HCT116 (cell line): ENCODE measurements around the gene MSMP. TPM values are rescaled to one million over a fixed set of nuclear protein-coding genes. Genes with fewer than 3 reads are reported as not detected.

Source experiments
- ATAC-seq: fragments of 200-7000 bp; cut with Tn5 transposase; 2 replicates; pipeline ENCODE4 v1.9.1; 2020; ENCODE audit warnings: mild to moderate bottlenecking, moderate library complexity
- BruUV-seq: library from RNA; stranded (reverse); fragments of 400-500 nt; replicated peaks from 2 replicates; lab custom pipeline; 2021; lab: Mats Ljungman, UMichigan
- CTCF ChIA-PET: fragments of 300-600 bp; sonication (Branson Sonifier 250); formaldehyde crosslinking; loops from one replicate; lab custom pipeline; 2021; ENCODE audit warnings: antibody characterized with exemption; lab: Charles Lee
- POLR2A ChIA-PET: fragments of 300-600, 350-600 bp; sonication (Branson Sonifier 250); formaldehyde crosslinking; loops from one replicate; lab custom pipeline; 2021; ENCODE audit warnings: antibody characterized with exemption; lab: Charles Lee
- RAD21 ChIA-PET, 2 experiments: fragments of 300-600 bp; sonication (Branson Sonifier 250); formaldehyde crosslinking; loops; one replicate each; lab custom pipeline; 2023; ENCODE audit warnings: low total read pairs in 2 of 2; ENCODE audit not compliant: uncharacterized antibody in 2 of 2, unreplicated experiment in 2 of 2, low non-redundant PET in 1 of 2; lab: Charles Lee
- DNase-seq: peaks from one replicate; pipeline ENCODE4 v3.0.0-alpha.2; 2010; ENCODE audit warnings: low read depth, low spot score
- H2AFZ ChIP-seq: fragments of 200-600 bp; shearing (Covaris generic), sonication (generic); 2 replicates; pipeline ENCODE4 v1.6.1; 2017; ENCODE audit warnings: low read depth, mixed run types, mixed read lengths, antibody characterized with exemption, low read length; ENCODE audit not compliant: poor library complexity, severe bottlenecking
- H3K27ac ChIP-seq: 2 replicates; pipeline ENCODE4 v1.5.1; 2012; ENCODE audit warnings: low read depth, low read length
- H3K27me3 ChIP-seq: fragments of 200-600 bp; sonication (generic); 2 replicates; pipeline ENCODE4 v1.6.1; 2016; ENCODE audit warnings: mixed run types, low read length, mixed read lengths; ENCODE audit not compliant: insufficient read depth
- H3K36me3 ChIP-seq, 2 experiments: fragments of 200-500 bp in 1 of 2; fragments of 200-600 bp in 1 of 2; sonication (Bioruptor generic) in 1 of 2; sonication (generic) in 1 of 2; 2 replicates each; pipeline versions ENCODE4 v1.5.1 to v1.6.1; 2014 to 2016; ENCODE audit warnings: low read length in 2 of 2, inconsistent platforms in 1 of 2, mixed read lengths in 1 of 2, mixed run types in 1 of 2; ENCODE audit not compliant: insufficient read depth in 2 of 2, control insufficient read depth in 1 of 2
- H3K4me1 ChIP-seq, 2 experiments: fragments of 200-600 bp in 1 of 2; sonication (generic) in 1 of 2; 2 replicates each; pipeline versions ENCODE4 v1.5.1 to v1.6.1; 2012 to 2017; ENCODE audit warnings: low read length in 2 of 2, inconsistent platforms in 1 of 2, mild to moderate bottlenecking in 1 of 2, mixed read lengths in 1 of 2, mixed run types in 1 of 2, moderate library complexity in 1 of 2; ENCODE audit not compliant: insufficient read depth in 2 of 2, control insufficient read depth in 1 of 2
- H3K4me2 ChIP-seq: fragments of 200-600 bp; sonication (generic); 2 replicates; pipeline ENCODE4 v1.6.1; 2017; ENCODE audit warnings: mixed run types, low read length, mixed read lengths
- H3K4me3 ChIP-seq, 2 experiments: fragments of 200-600 bp in 1 of 2; sonication (generic) in 1 of 2; replicated peaks in 1 of 2; 2 replicates each; pipeline ENCODE4 v1.5.1; 2011 to 2016; ENCODE audit warnings: low read length in 2 of 2, control low read depth in 1 of 2, low read depth in 1 of 2, mild to moderate bottlenecking in 1 of 2, mixed read lengths in 1 of 2, mixed run types in 1 of 2
- H3K79me2 ChIP-seq: fragments of 200-600 bp; sonication (generic); 2 replicates; pipeline ENCODE4 v1.6.1; 2017; ENCODE audit warnings: mild to moderate bottlenecking, mixed run types, low read length, moderate library complexity, mixed read lengths; ENCODE audit not compliant: insufficient read depth
- H3K9ac ChIP-seq: fragments of 200-600 bp; sonication (generic); 2 replicates; pipeline ENCODE4 v1.6.1; 2016; ENCODE audit warnings: low read length, mixed read lengths
- H3K9me2 ChIP-seq: fragments of 200-600 bp; sonication (generic), shearing (Covaris generic); 2 replicates; pipeline ENCODE4 v1.6.1; 2017; ENCODE audit warnings: mixed run types, mild to moderate bottlenecking, moderate library complexity; ENCODE audit not compliant: insufficient read depth
- H3K9me3 ChIP-seq, 2 experiments: fragments of 200-500 bp in 1 of 2; fragments of 200-600 bp in 1 of 2; sonication (Bioruptor generic) in 1 of 2; sonication (generic) in 1 of 2; 2 replicates each; pipeline ENCODE4 v1.6.1; 2014 to 2017; ENCODE audit warnings: low read length in 2 of 2, mixed read lengths in 2 of 2, inconsistent platforms in 1 of 2, low read depth in 1 of 2, mild to moderate bottlenecking in 1 of 2, mixed run types in 1 of 2, moderate library complexity in 1 of 2; ENCODE audit not compliant: control insufficient read depth in 1 of 2, insufficient read depth in 1 of 2
- H4K20me1 ChIP-seq: fragments of 200-600 bp; sonication (generic), shearing (Covaris generic); 2 replicates; pipeline ENCODE4 v1.6.1; 2017; ENCODE audit warnings: mixed run types, mild to moderate bottlenecking, moderate library complexity; ENCODE audit not compliant: insufficient read depth
- ATF3 ChIP-seq: IDR thresholded peaks from 2 replicates; pipeline ENCODE4 v1.6.1; 2012
- CBX3 ChIP-seq: IDR thresholded peaks from 2 replicates; pipeline ENCODE4 v1.6.1; 2012; ENCODE audit warnings: low read depth
- CEBPB ChIP-seq: IDR thresholded peaks from 2 replicates; pipeline ENCODE4 v1.6.1; 2012; ENCODE audit warnings: low read depth
- ELF1 ChIP-seq: IDR thresholded peaks from 2 replicates; pipeline ENCODE4 v1.6.1; 2012; ENCODE audit warnings: low read depth, borderline replicate concordance
- EZH2phosphoT487 ChIP-seq: fragments of 200-600 bp; IDR thresholded peaks from 2 replicates; pipeline ENCODE4 v1.6.1; 2018; ENCODE audit warnings: antibody characterized with exemption, borderline replicate concordance
- JUND ChIP-seq: IDR thresholded peaks from 2 replicates; pipeline ENCODE4 v1.6.1; 2012
- POLR2AphosphoS5 ChIP-seq: IDR thresholded peaks from 2 replicates; pipeline ENCODE4 v1.6.1; 2011; ENCODE audit warnings: mild to moderate bottlenecking, low read depth, low read length, moderate library complexity
- REST ChIP-seq: IDR thresholded peaks from 2 replicates; pipeline ENCODE4 v1.6.1; 2012; ENCODE audit warnings: low read depth
- SIN3A ChIP-seq: IDR thresholded peaks from 2 replicates; pipeline ENCODE4 v1.6.1; 2012; ENCODE audit warnings: low read depth
- SP1 ChIP-seq: IDR thresholded peaks from 2 replicates; pipeline ENCODE4 v1.6.1; 2012; ENCODE audit warnings: low read depth
- TCF7L2 ChIP-seq: IDR thresholded peaks from 2 replicates; pipeline ENCODE4 v1.7.0; 2011; ENCODE audit warnings: borderline replicate concordance, inconsistent platforms; ENCODE audit not compliant: insufficient read depth, insufficient read length; ENCODE audit errors: extremely low read depth
- YY1 ChIP-seq: IDR thresholded peaks from 2 replicates; pipeline ENCODE4 v1.6.1; 2011; ENCODE audit warnings: low read length, low read depth, moderate library complexity, mild to moderate bottlenecking; ENCODE audit not compliant: insufficient replicate concordance; ENCODE audit errors: extremely low read depth
- ZNF274 ChIP-seq: fragments of 200-500 bp; sonication (Bioruptor generic); IDR thresholded peaks from 2 replicates; pipeline ENCODE4 v1.6.1; 2014; ENCODE audit warnings: mild to moderate bottlenecking, low read depth, low read length, inconsistent platforms
- intact Hi-C: fragments of 100-400 bp; cut with micrococcal nuclease; formaldehyde crosslinking; loops from 2 replicates; pipeline ENCODE4 v1.10.0; 2022
- total RNA-seq: library from RNA; stranded (reverse); gene quantifications from one replicate; pipeline ENCODE4 v1.2.1, GENCODE V29; 2021; ENCODE audit not compliant: unreplicated experiment
- TF ChIP-seq, protein P1 (sequence below): IDR thresholded peaks from 2 replicates; pipeline ENCODE4 v1.6.1; 2012

The MSMP gene
- total RNA-seq, 1 experiment from 2014 or later, result 1.2 TPM

DNA sequence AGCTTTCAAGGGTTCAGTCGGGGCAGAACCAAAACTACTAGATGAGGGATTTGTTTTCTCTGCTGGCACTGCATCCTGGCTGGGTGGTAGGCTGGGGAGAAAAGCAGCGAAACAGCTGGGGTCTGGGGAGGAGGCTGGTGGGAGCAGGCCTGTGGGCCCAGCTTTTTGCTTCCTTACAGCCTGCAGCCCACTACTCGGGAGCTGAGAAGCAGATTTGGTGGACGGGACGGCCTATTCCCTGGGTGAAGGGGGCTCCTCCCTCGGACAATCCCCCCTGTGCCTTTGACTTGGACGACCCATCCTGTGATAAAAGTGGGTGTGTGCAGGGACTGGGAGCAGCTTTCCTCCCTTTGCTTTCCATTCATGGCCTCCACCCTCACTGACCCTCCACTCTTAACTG lies 46.5 kb upstream of the MSMP start:
- ChIA-PET CTCF (interaction anchor here (1.0 kb wide), 1 partner anchor 10 kb away, joined by 4 read pairs; no protein-coding TSS in a partner anchor), RAD21 (no interaction called here), POLR2A (interaction anchor here (1.4 kb wide), 1 partner anchor 13 kb away, joined by 3 read pairs; no protein-coding TSS in a partner anchor)
- no peak overlapping the region for H3K4me3 ChIP-seq
- H3K9me2 ChIP-seq, result no peaks in the 10 kb centered on the region
- no peaks in the 10 kb centered on the region for H3K9me3 ChIP-seq
- no peak overlapping the region for H2AFZ ChIP-seq
- DNase-seq (no peak), ATAC-seq (no peak)
- no peaks in the 10 kb centered on the region for H3K27me3 ChIP-seq
- H4K20me1 ChIP-seq, result no peaks in the 10 kb centered on the region
- H3K27ac ChIP-seq, result no peak overlapping the region
- no peak overlapping the region for H3K9ac ChIP-seq
- H3K4me1 ChIP-seq, result peaks cover 0 to 21% of the 10 kb centered on the region in 2 experiments; a peak in 2 of 4 replicates
- TF ChIP-seq SIN3A, result no peak
- TF ChIP-seq POLR2AphosphoS5, result no peak
- no peak for TF ChIP-seq TCF7L2
- no peak for TF ChIP-seq ATF3
- TF ChIP-seq CBX3, result no peak
- TF ChIP-seq ZNF274, result no peak
- TF ChIP-seq SP1, result no peak
- no peak for TF ChIP-seq JUND
- TF ChIP-seq, protein P1, sequence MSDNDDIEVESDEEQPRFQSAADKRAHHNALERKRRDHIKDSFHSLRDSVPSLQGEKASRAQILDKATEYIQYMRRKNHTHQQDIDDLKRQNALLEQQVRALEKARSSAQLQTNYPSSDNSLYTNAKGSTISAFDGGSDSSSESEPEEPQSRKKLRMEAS, result no peak
- TF ChIP-seq EZH2phosphoT487, result no peak
- TF ChIP-seq REST, result no peak
- no peak for TF ChIP-seq CEBPB
- no peak for TF ChIP-seq YY1
- TF ChIP-seq ELF1, result no peak
- 0 out of 4 replicates have a peak, but pooled peaks cover 0 to 7% of the 10 kb centered on the region in 2 experiments for H3K36me3 ChIP-seq
- intact Hi-C loops, result no loop called here
- no peak overlapping the region for H3K4me2 ChIP-seq
- BruUV-seq, result no TSS peak
- H3K79me2 ChIP-seq, result no peaks in the 10 kb centered on the region
